Cardiac fibroblast (primary cell): ENCODE data around the gene RHO.

Experiments
- DNase-seq, 2 donors: peaks; one replicate each; pipeline versions ENCODE4 v3.0.0 to v3.0.0-alpha.2; 2010; ENCODE audit warnings: low read depth in 2 of 2
- H3K4me3 ChIP-seq, 2 donors: replicated peaks in 1 of 2; 1 replicate in 1 of 2; 2 replicates in 1 of 2; pipeline ENCODE4 v1.5.1; 2011; ENCODE audit warnings: low read depth in 2 of 2, low read length in 2 of 2, mild to moderate bottlenecking in 2 of 2, moderate library complexity in 1 of 2
- TF ChIP-seq, protein P1 (sequence below): IDR thresholded peaks from one replicate; pipeline ENCODE4 v1.5.1; 2011; ENCODE audit warnings: low read depth, mild to moderate bottlenecking, low read length, inconsistent platforms

Gene RHO

GRCh38 chr3:129548104-129548965 lies 19.9 kb downstream of the RHO start:
- DNase-seq: no peak
- H3K4me3 ChIP-seq: no peak overlapping the region
- TF ChIP-seq, protein P1, sequence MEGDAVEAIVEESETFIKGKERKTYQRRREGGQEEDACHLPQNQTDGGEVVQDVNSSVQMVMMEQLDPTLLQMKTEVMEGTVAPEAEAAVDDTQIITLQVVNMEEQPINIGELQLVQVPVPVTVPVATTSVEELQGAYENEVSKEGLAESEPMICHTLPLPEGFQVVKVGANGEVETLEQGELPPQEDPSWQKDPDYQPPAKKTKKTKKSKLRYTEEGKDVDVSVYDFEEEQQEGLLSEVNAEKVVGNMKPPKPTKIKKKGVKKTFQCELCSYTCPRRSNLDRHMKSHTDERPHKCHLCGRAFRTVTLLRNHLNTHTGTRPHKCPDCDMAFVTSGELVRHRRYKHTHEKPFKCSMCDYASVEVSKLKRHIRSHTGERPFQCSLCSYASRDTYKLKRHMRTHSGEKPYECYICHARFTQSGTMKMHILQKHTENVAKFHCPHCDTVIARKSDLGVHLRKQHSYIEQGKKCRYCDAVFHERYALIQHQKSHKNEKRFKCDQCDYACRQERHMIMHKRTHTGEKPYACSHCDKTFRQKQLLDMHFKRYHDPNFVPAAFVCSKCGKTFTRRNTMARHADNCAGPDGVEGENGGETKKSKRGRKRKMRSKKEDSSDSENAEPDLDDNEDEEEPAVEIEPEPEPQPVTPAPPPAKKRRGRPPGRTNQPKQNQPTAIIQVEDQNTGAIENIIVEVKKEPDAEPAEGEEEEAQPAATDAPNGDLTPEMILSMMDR: no peak

- TF ChIP-seq, protein P1: no peak
- peak; percentile 32 to 41 for DNase-seq
- H3K4me3 ChIP-seq: no peak overlapping the region
Measured at GRCh38 chr3:129549006-129549800, 20.8 kb downstream of the RHO start.

DNA sequence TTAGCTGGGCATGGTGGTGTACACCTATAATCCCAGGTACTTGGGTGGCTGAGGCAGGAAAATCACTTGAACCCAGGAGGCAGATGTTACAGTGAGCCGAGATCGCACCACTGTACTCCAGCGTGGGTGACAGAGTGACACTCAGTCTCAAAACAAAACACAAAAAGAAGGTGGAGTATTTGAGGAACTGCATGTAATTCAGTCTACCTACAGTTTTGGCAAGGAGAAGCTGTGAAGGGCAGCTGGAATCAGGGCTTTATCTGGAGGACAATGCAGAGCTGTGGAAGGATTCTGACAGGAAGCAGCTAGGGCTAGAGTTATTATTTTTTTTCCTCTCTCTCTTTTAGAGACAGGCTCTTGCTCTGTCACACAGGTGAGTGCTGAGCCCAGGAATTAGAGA lies 21.4 kb downstream of the RHO start:
- DNase-seq: no peak
- TF ChIP-seq, protein P1: no peak
- H3K4me3 ChIP-seq: no peak overlapping the region

DNA sequence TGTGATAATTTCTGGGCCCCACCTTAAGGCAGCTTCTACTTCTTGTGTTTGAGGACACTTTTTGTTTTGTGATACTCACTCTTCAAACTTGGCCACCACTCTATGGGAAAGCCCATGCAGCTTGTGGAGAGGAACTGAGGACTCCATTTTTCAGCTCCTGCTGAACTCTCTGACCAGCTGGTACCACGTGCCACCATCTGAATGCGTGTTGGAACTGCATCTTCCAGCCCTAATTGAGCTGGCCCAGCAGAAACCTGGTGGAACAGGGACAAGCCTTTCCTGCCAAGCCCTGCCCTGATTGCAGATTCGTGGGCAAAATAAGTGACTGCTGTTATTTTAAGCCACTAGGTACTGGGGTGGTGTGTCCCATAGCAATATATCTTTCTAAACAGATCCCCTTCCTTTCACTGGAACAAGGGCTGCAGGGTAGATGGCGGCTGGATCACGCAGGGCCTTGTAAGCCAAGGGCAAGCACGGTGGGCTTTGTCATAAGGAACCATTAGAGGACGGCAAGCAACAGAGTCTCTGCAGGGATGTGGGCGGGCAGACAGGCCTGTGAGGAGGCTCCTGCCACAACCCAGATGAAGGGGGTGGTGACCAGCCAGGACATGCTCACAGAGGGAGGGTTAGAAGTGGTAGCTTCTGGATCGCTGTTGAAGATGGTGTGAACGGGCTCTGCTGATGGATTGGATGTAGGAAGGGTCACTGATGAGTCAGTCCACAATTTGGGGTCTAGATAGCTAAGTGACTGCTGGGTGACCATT lies 24.0 kb downstream of the RHO start:
- DNase-seq: no peak
- no peak overlapping the region for H3K4me3 ChIP-seq
- TF ChIP-seq, protein P1: no peak

GRCh38 chr3:129553171-129553570 lies 24.7 kb downstream of the RHO start:
- no peak for DNase-seq
- H3K4me3 ChIP-seq: no peak overlapping the region
- TF ChIP-seq, protein P1: no peak

GRCh38 chr3:129553719-129554118 lies 25.3 kb downstream of the RHO start:
- TF ChIP-seq, protein P1: no peak
- no peak overlapping the region for H3K4me3 ChIP-seq
- no peak for DNase-seq
